Heart left ventricle (tissue), 16 donors: ENCODE data around the gene PRPSAP2. TPM values are rescaled to one million over a fixed set of nuclear protein-coding genes. Genes with fewer than 3 reads are reported as not detected.

Experiments
- ATAC-seq, 4 donors: fragments of 200-7000 bp; cut with Tn5 transposase; one replicate each; pipeline ENCODE4 v1.9.1; 2020 to 2022; ENCODE audit warnings: moderate library complexity in 4 of 4, mild to moderate bottlenecking in 3 of 4, moderate number of reproducible peaks in 1 of 4
- DNase-seq, 5 donors: peaks; one replicate each; pipeline ENCODE4 v3.0.0-alpha.2; 2020
- H3K27ac ChIP-seq, 12 donors: fragments of 200-600 bp; sonication (generic) in 4 of 12; one replicate each; pipeline versions ENCODE4 v1.5.0 to v1.8.0; 2016 to 2022; ENCODE audit warnings: mild to moderate bottlenecking in 2 of 12
- H3K27me3 ChIP-seq, 9 donors: fragments of 200-600 bp; sonication (generic) in 2 of 9; one replicate each; pipeline versions ENCODE4 v1.5.1 to v1.8.0; 2016 to 2022; ENCODE audit warnings: mild to moderate bottlenecking in 3 of 9
- H3K36me3 ChIP-seq, 9 donors: fragments of 200-600 bp; sonication (generic) in 2 of 9; one replicate each; pipeline versions ENCODE4 v1.5.0 to v1.8.0; 2018 to 2022; ENCODE audit warnings: mild to moderate bottlenecking in 2 of 9
- H3K4me1 ChIP-seq, 12 donors: fragments of 200-600 bp; sonication (generic) in 4 of 12; one replicate each; pipeline versions ENCODE4 v1.5.0 to v1.8.0; 2016 to 2022; ENCODE audit warnings: mild to moderate bottlenecking in 3 of 12
- H3K4me3 ChIP-seq, 12 donors: fragments of 200-600 bp; sonication (generic) in 4 of 12; one replicate each; pipeline versions ENCODE4 v1.5.0 to v1.8.0; 2017 to 2022; ENCODE audit warnings: mild to moderate bottlenecking in 9 of 12, moderate library complexity in 4 of 12
- H3K9me3 ChIP-seq, 12 donors: fragments of 200-600 bp; sonication (generic) in 4 of 12; one replicate each; pipeline versions ENCODE4 v1.5.0 to v1.8.0; 2016 to 2022; ENCODE audit warnings: mild to moderate bottlenecking in 1 of 12
- POLR2A ChIP-seq, 2 donors: fragments of 450-650 bp; IDR thresholded peaks; one replicate each; pipeline ENCODE4 v1.6.1; 2017; ENCODE audit warnings: antibody characterized with exemption in 2 of 2, mild to moderate bottlenecking in 2 of 2, moderate library complexity in 2 of 2
- WGBS, 4 donors: extraction: QIAGEN DNeasy Blood & Tissue Kit in 2 of 4; methylation state at CpG; one replicate each; pipeline versions ENCODE4 v1.1.5 to v1.1.7; 2013 to 2018; 5-methylcytosine and 5-hydroxymethylcytosine counted together
- intact Hi-C, 10 donors: fragments of 100-400 bp; cut with DNase I; formaldehyde crosslinking; loops; one replicate each; pipeline versions ENCODE4 v1.11.1 to v1.14.2; 2022
- polyA plus RNA-seq, 2 donors: library from polyadenylated mRNA; stranded (reverse); fragments of 200-250 nt; gene quantifications; one replicate each; pipeline ENCODE4 v1.2.3, GENCODE V29; 2013
- total RNA-seq, 9 donors: library from RNA; depleted of rRNA in 2 of 9; stranded (reverse); fragments of >200 nt in 2 of 9; fragmentation: NEBNext Ultra II Directional in 3 of 9; extraction: Animal tissue kit (Norgen Biotek cat#: 25700) in 3 of 9; gene quantifications; one replicate each; pipeline versions ENCODE4 v1.1.0 to v1.2.4, GENCODE V29; 2016 to 2023
- TF ChIP-seq, protein P1 (sequence below), 12 donors: fragments of 200-600 bp; sonication (generic) in 4 of 12; IDR thresholded peaks; one replicate each; pipeline versions ENCODE4 v1.5.0 to v1.8.0; 2018 to 2022; ENCODE audit warnings: antibody characterized with exemption in 12 of 12, mild to moderate bottlenecking in 5 of 12
- donor health status: ischemic (EF 13 %, LVEDD 7.1; RV severe dilation, severe dysfunction).
- donor health status: healthy with polysubstance abuse.
- donor health status: DM: no; HTN: yes; CAD: no.
- donor health status: DM: no; HTN: no; CAD: no.
- donor health status: ischemic (EF 25% LVEDD 6.9; RV normal size, moderate dysfunction).
- donor health status: ischemic (EF 25% LVEDD 5.7; RV mildly dilated, moderate dysfunction).
- donor health status: healthy.
- donor health status: DM: yes; HTN: yes; CAD: no.
- donor health status: ischemic (EF 35%, LVEDD 5.7; RV mildly dilated, moderate dysfunction).
- donor health status: nonischemic (EF 11% LVEDD 7.7; RV severe dilation, severe dysfunction).
- donor health status: DM: yes; HTN: yes; CAD: no.
- donor health status: PGD.
- donor health status: ischemic (EF 29% LVEDD 5.4; RV normal size, mild dysfunction).
- donor health status: nonischemic (EF 23%, LVEDD 6.1; RV moderate dilation, normal function).

PRPSAP2 gene
- total and polyA plus RNA-seq, 11 donors = 11.0 to 26.2 (median 17.8) TPM

DNA sequence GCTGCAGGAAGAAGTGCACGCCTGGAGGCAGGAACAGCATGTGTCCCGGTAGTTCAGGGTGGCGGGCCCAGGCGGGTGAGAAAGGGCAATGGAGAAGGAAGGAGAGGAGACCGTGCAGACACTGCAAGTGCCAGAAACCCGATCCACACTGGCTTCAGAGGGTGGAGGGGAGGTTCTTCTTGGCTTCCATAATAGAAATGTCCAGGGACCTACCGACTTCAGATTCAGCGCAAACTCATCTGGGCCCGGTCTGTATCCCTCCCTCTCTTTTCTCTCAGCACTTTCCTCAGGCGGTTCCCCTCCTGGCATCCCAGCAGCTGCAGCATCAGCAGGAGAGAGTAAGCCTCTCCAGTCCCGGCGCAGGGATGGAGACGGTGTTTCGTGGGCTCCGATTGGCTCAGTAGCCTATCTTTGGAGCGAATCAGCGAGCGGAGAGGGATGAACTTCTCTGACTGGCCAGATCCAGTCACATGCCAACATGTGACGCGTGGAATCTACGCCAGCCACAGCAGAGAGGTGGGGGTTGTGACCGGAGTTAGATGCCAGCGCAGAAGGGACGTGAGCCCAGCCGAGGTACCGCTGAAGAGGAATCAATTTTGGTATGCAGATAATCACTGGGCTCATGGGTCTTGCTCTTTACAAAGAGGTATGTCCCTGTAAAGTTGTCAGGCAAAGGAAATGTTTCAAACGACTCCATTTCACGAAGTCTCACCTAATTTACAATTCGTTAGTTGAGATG, 1.9 kb upstream of the PRPSAP2 start:
- 0 to 1% (median 0%) methylated on average over 29 of the region's 29 CpGs for WGBS, 4 donors
- ATAC-seq = peak; percentile 92 to 98 (median 95)

DNA sequence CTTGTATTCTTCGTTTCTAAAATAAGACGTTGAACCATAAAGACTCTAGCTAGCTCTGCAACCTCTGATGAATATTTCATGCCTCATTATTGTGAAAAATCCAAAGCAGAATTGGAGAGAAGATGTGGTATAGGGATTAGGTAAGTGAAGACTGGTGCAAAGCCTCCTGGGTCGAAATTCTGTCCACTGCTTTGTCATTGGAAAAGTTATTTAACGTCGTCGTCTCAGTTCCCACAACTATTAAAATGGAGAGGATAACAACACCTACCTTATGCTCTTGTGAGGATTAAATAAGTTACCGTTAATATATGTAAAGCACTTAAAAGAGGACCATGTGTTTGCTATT, 1.4 kb upstream of the PRPSAP2 start:
- no peak for ATAC-seq
- Histone ChIP-seq H3K27ac (peak overlapping the region; percentile 56 to 93 (median 84)), H3K9me3 (no peaks in the 10 kb centered on the region), H3K27me3 (no peaks in the 10 kb centered on the region), H3K4me1 (peaks cover 0 to 48% (median 20%) of the 10 kb centered on the region in 12 donors), H3K4me3 (peak overlapping the region; percentile 22 to 73 (median 60)), H3K36me3 (no peaks in the 10 kb centered on the region)
- intact Hi-C loops = no loop called here
- WGBS, 4 donors = 10 to 12% (median 11%) methylated on average over 7 of the region's 7 CpGs
- TF ChIP-seq, protein P1, sequence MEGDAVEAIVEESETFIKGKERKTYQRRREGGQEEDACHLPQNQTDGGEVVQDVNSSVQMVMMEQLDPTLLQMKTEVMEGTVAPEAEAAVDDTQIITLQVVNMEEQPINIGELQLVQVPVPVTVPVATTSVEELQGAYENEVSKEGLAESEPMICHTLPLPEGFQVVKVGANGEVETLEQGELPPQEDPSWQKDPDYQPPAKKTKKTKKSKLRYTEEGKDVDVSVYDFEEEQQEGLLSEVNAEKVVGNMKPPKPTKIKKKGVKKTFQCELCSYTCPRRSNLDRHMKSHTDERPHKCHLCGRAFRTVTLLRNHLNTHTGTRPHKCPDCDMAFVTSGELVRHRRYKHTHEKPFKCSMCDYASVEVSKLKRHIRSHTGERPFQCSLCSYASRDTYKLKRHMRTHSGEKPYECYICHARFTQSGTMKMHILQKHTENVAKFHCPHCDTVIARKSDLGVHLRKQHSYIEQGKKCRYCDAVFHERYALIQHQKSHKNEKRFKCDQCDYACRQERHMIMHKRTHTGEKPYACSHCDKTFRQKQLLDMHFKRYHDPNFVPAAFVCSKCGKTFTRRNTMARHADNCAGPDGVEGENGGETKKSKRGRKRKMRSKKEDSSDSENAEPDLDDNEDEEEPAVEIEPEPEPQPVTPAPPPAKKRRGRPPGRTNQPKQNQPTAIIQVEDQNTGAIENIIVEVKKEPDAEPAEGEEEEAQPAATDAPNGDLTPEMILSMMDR (IDR thresholded peaks at IDR 0.05) = no peak
- no peak for DNase-seq

More for the DNA sequence above, 1.9 kb upstream of the PRPSAP2 start:
- DNase-seq = peak; percentile 92 to 96 (median 95)
- H3K27ac ChIP-seq = peak overlapping the region; percentile 56 to 93 (median 84)
- peak; percentile 55 to 86 for TF ChIP-seq POLR2A (IDR thresholded peaks at IDR 0.05)
- TF ChIP-seq, protein P1 (IDR thresholded peaks at IDR 0.05) = no peak
- H3K4me1 ChIP-seq = peaks cover 0 to 46% (median 20%) of the 10 kb centered on the region in 12 donors
- H3K4me3 ChIP-seq = peak overlapping the region; percentile 22 to 73 (median 60)
- H3K36me3 ChIP-seq = no peaks in the 10 kb centered on the region
- H3K9me3 ChIP-seq = no peaks in the 10 kb centered on the region
- intact Hi-C loops = no loop called here
- no peaks in the 10 kb centered on the region for H3K27me3 ChIP-seq

DNA sequence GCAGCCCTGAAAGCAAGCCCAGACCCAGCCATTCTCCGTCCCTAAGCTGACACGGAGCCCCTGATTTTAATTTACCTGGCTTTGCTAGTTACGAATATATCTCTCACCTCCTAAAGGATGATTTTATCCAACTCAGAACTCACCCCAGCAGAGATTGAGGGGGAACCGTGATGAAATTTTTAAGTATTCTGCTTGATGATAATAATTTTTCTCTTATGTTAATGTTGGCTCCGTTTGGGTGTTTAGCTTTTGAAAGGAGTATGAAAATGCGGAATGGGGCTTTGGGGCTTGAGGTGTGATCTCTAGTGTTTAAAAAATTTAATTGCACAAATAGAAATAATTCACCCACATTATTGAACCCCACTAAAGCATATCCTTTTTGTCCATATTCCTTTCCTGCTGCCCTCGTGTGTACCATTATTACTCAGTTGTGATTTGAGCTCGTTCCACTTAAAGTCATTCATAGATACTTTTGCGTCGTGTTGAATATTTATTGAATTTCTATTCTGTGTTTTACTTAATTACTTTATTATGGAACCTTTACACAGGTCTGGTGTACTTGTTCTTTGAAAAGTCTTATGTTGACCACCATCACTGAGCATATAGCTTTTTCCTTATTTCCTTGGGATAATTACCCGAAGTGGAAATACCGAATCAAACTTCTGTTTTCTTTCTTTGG, 775 bp downstream of the PRPSAP2 start:
- WGBS, 4 donors = 15 to 22% (median 19%) methylated on average over 10 to 12 of the region's 12 CpGs
- Histone ChIP-seq H3K4me3 (peak overlapping the region; percentile 75 to 99 (median 91)), H3K27me3 (no peaks in the 10 kb centered on the region), H3K27ac (peak overlapping the region; percentile 84 to 98 (median 93)), H3K9me3 (no peaks in the 10 kb centered on the region), H3K36me3 (no peaks in the 10 kb centered on the region), H3K4me1 (peaks cover 0 to 48% (median 20%) of the 10 kb centered on the region in 12 donors)
- TF ChIP-seq, protein P1 (IDR thresholded peaks at IDR 0.05) = no peak
- TF ChIP-seq POLR2A (IDR thresholded peaks at IDR 0.05) = no peak
- DNase-seq (no peak), ATAC-seq (no peak)
- intact Hi-C loops = no loop called here

DNA sequence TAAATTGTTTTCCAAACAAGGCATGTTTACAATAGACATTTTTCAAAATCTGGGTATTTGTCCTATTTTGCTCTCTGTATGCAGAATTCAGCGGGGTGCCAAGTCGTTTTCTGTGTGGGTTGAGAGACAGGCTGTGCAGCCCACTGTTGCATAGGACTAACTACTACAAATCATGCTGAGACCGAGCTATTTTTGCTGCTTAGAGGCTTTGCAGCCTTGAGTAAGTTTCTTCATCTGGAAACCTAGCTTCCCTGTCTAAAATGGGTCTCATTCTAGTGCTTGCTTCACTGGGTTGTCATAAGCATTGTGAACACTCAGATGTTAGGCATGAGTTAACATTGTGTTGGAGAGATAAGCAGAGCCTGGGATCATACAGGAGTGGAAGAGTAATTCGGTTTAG, 1.3 kb downstream of the PRPSAP2 start:
- ATAC-seq = no peak
- H3K27me3 ChIP-seq = no peaks in the 10 kb centered on the region
- no peak for TF ChIP-seq POLR2A (IDR thresholded peaks at IDR 0.05)
- TF ChIP-seq, protein P1 (IDR thresholded peaks at IDR 0.05) = no peak
- H3K36me3 ChIP-seq = no peaks in the 10 kb centered on the region
- H3K4me1 ChIP-seq = peaks cover 0 to 48% (median 20%) of the 10 kb centered on the region in 12 donors
- H3K27ac ChIP-seq = peak overlapping the region in 7 of 12 donors; percentile 5 to 98 (median 90)
- intact Hi-C loops = no loop called here
- WGBS, 4 donors = 25 to 40% (median 36%) methylated on average over 4 of the region's 4 CpGs
- no peak for DNase-seq
- peak overlapping the region in 8 of 12 donors; percentile 75 to 99 (median 91) for H3K4me3 ChIP-seq
- H3K9me3 ChIP-seq = no peaks in the 10 kb centered on the region
